ENCODE data around the gene RNF207.

RNF207 gene

DNA sequence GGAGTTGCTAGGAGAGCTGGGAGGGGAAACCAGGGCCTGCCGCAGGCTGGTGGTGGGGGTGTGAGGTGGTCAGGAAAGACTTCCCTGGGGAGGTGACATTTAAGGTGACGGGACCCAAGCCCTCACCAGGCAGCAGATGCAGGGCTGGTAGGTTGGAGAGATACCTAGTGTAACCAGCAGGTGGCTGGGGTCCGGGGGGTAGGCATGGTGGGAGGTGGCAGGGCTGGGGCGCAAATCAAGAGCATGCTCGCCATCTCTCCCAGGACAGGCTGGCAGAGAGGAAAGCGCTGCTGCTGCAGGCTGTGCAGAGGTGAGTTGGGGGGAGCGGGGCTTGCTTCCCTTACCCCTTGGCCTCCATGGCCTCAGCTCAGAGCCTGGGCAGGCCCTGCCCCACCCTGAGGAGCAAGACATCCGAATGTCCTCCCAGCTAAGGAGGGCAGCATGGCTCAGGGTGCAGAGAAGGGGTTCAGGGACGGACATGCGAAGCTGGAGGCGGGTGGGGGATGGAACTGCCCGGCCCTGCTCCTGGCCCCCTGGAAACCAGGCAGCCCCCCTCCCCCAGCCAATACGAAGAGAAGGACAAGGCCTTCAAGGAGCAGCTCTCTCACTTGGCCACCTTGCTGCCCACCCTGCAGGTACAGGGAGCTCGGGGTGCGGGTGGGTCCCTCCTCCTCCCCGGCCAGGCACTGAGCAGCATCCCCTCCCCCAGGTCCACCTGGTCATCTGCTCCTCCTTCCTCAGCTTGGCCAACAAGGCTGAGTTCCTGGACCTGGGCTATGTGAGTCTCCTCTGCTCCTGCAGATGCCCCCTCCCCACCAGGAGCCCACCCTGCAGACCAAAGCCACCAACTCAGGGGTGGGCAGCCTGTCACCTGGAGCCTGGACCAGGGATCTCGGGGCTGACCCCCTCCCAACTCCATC, 4.0 kb downstream of the RNF207 start:
- Histone ChIP-seq H3K27me3 (ENCODE audit: control insufficient read depth in 1 of 2, insufficient read depth in 1 of 2, low read length in 2 of 2) (peaks cover 0 to 19% of the 10 kb centered on the region in 2 experiments), H3K4me2 (ENCODE audit: low read length, poor library complexity, severe bottlenecking) (peak overlapping the region; percentile 80), H3K36me3 (ENCODE audit: control insufficient read depth in 1 of 2, insufficient read depth in 2 of 2, low read depth in 1 of 2, low read length in 2 of 2) (peaks cover 0 to 23% of the 10 kb centered on the region in 2 experiments), H3K14ac (ENCODE audit: low read length in 2 of 2) (peak overlapping the region in 1 of 2 experiments; percentile 93), H3K18ac (ENCODE audit: low read depth in 1 of 2, low read length in 2 of 2) (peak overlapping the region; percentile 18 to 63), H3K27ac (ENCODE audit: low read length, poor library complexity, severe bottlenecking) (no peak overlapping the region), H2BK120ac (ENCODE audit: low read depth, low read length) (no peak overlapping the region), H2AK5ac (ENCODE audit: low read length, severe bottlenecking) (no peak overlapping the region), H2BK12ac (ENCODE audit: low read length in 2 of 2) (peak overlapping the region; percentile 49 to 54), H3K4me1 (ENCODE audit: control insufficient read depth, insufficient read depth, low read depth, low read length) (peaks cover 33% of the 10 kb centered on the region), H2BK15ac (ENCODE audit: low read depth, poor library complexity, severe bottlenecking) (no peak overlapping the region), H2AFZ (ENCODE audit: low read depth, low read length) (peak overlapping the region; percentile 89), H3K9ac (ENCODE audit: low read length) (peak overlapping the region; percentile 32), H3K4ac (ENCODE audit: low read depth in 1 of 2, low read length in 2 of 2) (peak overlapping the region; percentile 66 to 86), H3K9me3 (ENCODE audit: control insufficient read depth, low read length) (no peaks in the 10 kb centered on the region), H4K8ac (ENCODE audit: low read length) (peak overlapping the region; percentile 94), H3K23ac (ENCODE audit: low read length in 2 of 2) (no peak overlapping the region), H3K79me1 (replicated peaks; ENCODE audit: low read length, poor library complexity, severe bottlenecking) (no peaks in the 10 kb centered on the region), H2BK5ac (ENCODE audit: low read depth, low read length, poor library complexity, severe bottlenecking) (no peak overlapping the region), H4K91ac (ENCODE audit: low read length) (peak overlapping the region; percentile 25), H3K4me3 (ENCODE audit: insufficient read depth in 1 of 2, low read depth in 1 of 2, low read length in 2 of 2) (peak overlapping the region in 1 of 2 experiments; percentile 68)
- 84% methylated on average over 16 of the region's 17 CpGs for WGBS
- DNase-seq, result no peak

DNA sequence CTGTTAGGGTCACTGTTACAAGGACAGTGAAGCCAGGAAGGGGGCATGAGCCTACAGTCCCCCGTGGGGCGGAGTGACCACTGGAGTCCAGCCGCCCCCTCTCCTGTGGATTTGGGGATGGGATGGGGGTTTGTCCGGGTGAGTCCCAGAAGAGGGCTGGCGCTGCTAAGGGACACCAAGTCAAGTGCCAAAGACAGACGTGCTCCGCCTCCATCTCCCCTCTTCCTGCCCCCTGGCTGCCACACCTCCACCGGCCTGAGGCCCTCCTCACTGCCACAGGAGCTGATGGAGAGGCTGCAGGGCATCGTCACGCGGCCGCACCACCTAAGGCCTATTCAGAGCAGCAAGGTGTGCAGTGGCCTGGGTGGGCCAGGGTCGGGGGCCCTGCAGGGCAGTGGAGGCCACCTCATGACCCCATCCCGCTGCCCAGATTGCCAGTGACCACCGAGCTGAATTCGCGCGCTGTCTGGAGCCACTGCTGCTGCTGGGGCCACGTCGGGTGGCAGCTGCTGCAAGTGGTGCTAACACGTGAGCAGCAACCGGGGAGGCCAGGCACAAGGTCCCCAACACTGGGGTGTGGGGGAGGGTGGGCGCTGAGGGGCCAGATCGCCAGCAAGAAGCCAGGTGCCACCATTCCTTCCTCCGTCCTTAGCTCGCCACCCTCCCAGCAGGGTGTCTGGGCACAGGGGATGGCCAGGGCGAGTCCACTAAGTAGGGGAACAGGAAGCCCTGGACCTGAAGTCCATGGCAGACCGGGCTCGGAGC, 4.9 kb downstream of the RNF207 start:
- Histone ChIP-seq H3K9ac (ENCODE audit: low read length) (no peak overlapping the region), H2BK120ac (ENCODE audit: low read depth, low read length) (no peak overlapping the region), H3K4me1 (ENCODE audit: control insufficient read depth, insufficient read depth, low read depth, low read length) (peaks cover 27% of the 10 kb centered on the region), H3K36me3 (ENCODE audit: control insufficient read depth in 1 of 2, insufficient read depth in 2 of 2, low read depth in 1 of 2, low read length in 2 of 2) (peaks cover 0 to 23% of the 10 kb centered on the region in 2 experiments), H2AFZ (ENCODE audit: low read depth, low read length) (no peak overlapping the region), H3K14ac (ENCODE audit: low read length in 2 of 2) (no peak overlapping the region), H3K23ac (ENCODE audit: low read length in 2 of 2) (no peak overlapping the region), H3K4me2 (ENCODE audit: low read length, poor library complexity, severe bottlenecking) (no peak overlapping the region), H3K18ac (ENCODE audit: low read depth in 1 of 2, low read length in 2 of 2) (no peak overlapping the region), H4K91ac (ENCODE audit: low read length) (no peak overlapping the region), H2AK5ac (ENCODE audit: low read length, severe bottlenecking) (no peak overlapping the region), H3K9me3 (ENCODE audit: control insufficient read depth, low read length) (no peaks in the 10 kb centered on the region), H3K4ac (ENCODE audit: low read depth in 1 of 2, low read length in 2 of 2) (no peak overlapping the region), H3K27ac (ENCODE audit: low read length, poor library complexity, severe bottlenecking) (no peak overlapping the region), H3K4me3 (ENCODE audit: insufficient read depth in 1 of 2, low read depth in 1 of 2, low read length in 2 of 2) (no peak overlapping the region), H2BK5ac (ENCODE audit: low read depth, low read length, poor library complexity, severe bottlenecking) (no peak overlapping the region), H3K79me1 (replicated peaks; ENCODE audit: low read length, poor library complexity, severe bottlenecking) (no peaks in the 10 kb centered on the region), H2BK12ac (ENCODE audit: low read length in 2 of 2) (no peak overlapping the region), H4K8ac (ENCODE audit: low read length) (no peak overlapping the region), H3K27me3 (ENCODE audit: control insufficient read depth in 1 of 2, insufficient read depth in 1 of 2, low read length in 2 of 2) (peaks cover 0 to 19% of the 10 kb centered on the region in 2 experiments), H2BK15ac (ENCODE audit: low read depth, poor library complexity, severe bottlenecking) (no peak overlapping the region)
- 94% methylated on average over 27 of the region's 29 CpGs for WGBS
- no peak for DNase-seq

GRCh38 chr1:6211731-6212130, 5.8 kb downstream of the RNF207 start:
- Histone ChIP-seq H2BK5ac (ENCODE audit: low read depth, low read length, poor library complexity, severe bottlenecking) (no peak overlapping the region), H2BK120ac (ENCODE audit: low read depth, low read length) (no peak overlapping the region), H3K79me1 (replicated peaks; ENCODE audit: low read length, poor library complexity, severe bottlenecking) (no peaks in the 10 kb centered on the region), H3K4me2 (ENCODE audit: low read length, poor library complexity, severe bottlenecking) (no peak overlapping the region), H2AK5ac (ENCODE audit: low read length, severe bottlenecking) (no peak overlapping the region), H3K18ac (ENCODE audit: low read depth in 1 of 2, low read length in 2 of 2) (no peak overlapping the region), H3K14ac (ENCODE audit: low read length in 2 of 2) (no peak overlapping the region), H3K9me3 (ENCODE audit: control insufficient read depth, low read length) (no peaks in the 10 kb centered on the region), H2BK12ac (ENCODE audit: low read length in 2 of 2) (no peak overlapping the region), H3K9ac (ENCODE audit: low read length) (no peak overlapping the region), H2AFZ (ENCODE audit: low read depth, low read length) (no peak overlapping the region), H2BK15ac (ENCODE audit: low read depth, poor library complexity, severe bottlenecking) (no peak overlapping the region), H3K4me3 (ENCODE audit: insufficient read depth in 1 of 2, low read depth in 1 of 2, low read length in 2 of 2) (no peak overlapping the region), H3K4ac (ENCODE audit: low read depth in 1 of 2, low read length in 2 of 2) (no peak overlapping the region), H3K27ac (ENCODE audit: low read length, poor library complexity, severe bottlenecking) (no peak overlapping the region), H3K23ac (ENCODE audit: low read length in 2 of 2) (no peak overlapping the region), H3K4me1 (ENCODE audit: control insufficient read depth, insufficient read depth, low read depth, low read length) (peaks cover 18% of the 10 kb centered on the region), H3K36me3 (ENCODE audit: control insufficient read depth in 1 of 2, insufficient read depth in 2 of 2, low read depth in 1 of 2, low read length in 2 of 2) (peaks cover 0 to 19% of the 10 kb centered on the region in 2 experiments), H4K8ac (ENCODE audit: low read length) (no peak overlapping the region), H4K91ac (ENCODE audit: low read length) (no peak overlapping the region), H3K27me3 (ENCODE audit: control insufficient read depth in 1 of 2, insufficient read depth in 1 of 2, low read length in 2 of 2) (peaks cover 0 to 16% of the 10 kb centered on the region in 2 experiments)
- no peak for DNase-seq
- 86% methylated on average over 15 of the region's 16 CpGs for WGBS

All from mesenchymal stem cell (in vitro differentiated cells and primary cell).